K562 (cell line): Measurements from ENCODE around the gene LRIT1. TPM values are rescaled to one million over a fixed set of nuclear protein-coding genes. Genes with fewer than 3 reads are reported as not detected.

Experiments used
- ASH1L ChIP-seq: fragments of 450-650 bp; IDR thresholded peaks from 2 replicates; pipeline ENCODE4 v1.6.1; 2018; ENCODE audit warnings: borderline replicate concordance, mild to moderate bottlenecking, low read depth; ENCODE audit not compliant: partially characterized antibody
- BCLAF1 ChIP-seq, 2 experiments: fragments of 450-650 bp in 1 of 2; IDR thresholded peaks; 2 replicates each; pipeline ENCODE4 v1.6.1; 2011 to 2017; ENCODE audit warnings: low read depth in 2 of 2, antibody characterized with exemption in 1 of 2, borderline replicate concordance in 1 of 2, low read length in 1 of 2, mild to moderate bottlenecking in 1 of 2, mixed read lengths in 1 of 2; ENCODE audit not compliant: control insufficient read depth in 1 of 2
- BRD9 ChIP-seq: fragments of 450-650 bp; IDR thresholded peaks from 2 replicates; pipeline ENCODE4 v1.6.1; 2018; ENCODE audit warnings: low read depth; ENCODE audit not compliant: partially characterized antibody
- CBX3 ChIP-seq, 2 experiments: IDR thresholded peaks; 1 replicate in 1 of 2; 2 replicates in 1 of 2; pipeline ENCODE4 v1.6.1; 2012; ENCODE audit warnings: inconsistent platforms in 2 of 2, low read length in 2 of 2, borderline replicate concordance in 1 of 2, control low read depth in 1 of 2
- CC2D1A ChIP-seq: fragments of 450-650 bp; IDR thresholded peaks from 2 replicates; pipeline ENCODE4 v1.6.1; 2017; ENCODE audit warnings: mild to moderate bottlenecking
- CSDE1 ChIP-seq, 2 experiments: fragments of 450-650 bp; IDR thresholded peaks; 2 replicates each; pipeline ENCODE4 v1.6.1; 2016; ENCODE audit warnings: mild to moderate bottlenecking in 1 of 2
- GTF3C2 ChIP-seq: IDR thresholded peaks from 3 replicates; pipeline ENCODE4 v1.6.1; 2011; ENCODE audit warnings: borderline replicate concordance, mild to moderate bottlenecking, moderate library complexity; ENCODE audit not compliant: insufficient read length; ENCODE audit errors: extremely low read depth
- HMG20A ChIP-seq: fragments of 450-650 bp; formaldehyde crosslinking; conservative IDR thresholded peaks from 2 replicates; pipeline ENCODE4 v1.4.0; 2020; ENCODE audit warnings: mild to moderate bottlenecking, mixed read lengths
- HNRNPH1 ChIP-seq: fragments of 200-400 bp; formaldehyde crosslinking; optimal IDR thresholded peaks from 2 replicates; pipeline ENCODE3; 2017; ENCODE audit warnings: low read depth, mild to moderate bottlenecking, low read length, moderate library complexity
- LEF1 ChIP-seq: fragments of 450-650 bp; IDR thresholded peaks from 2 replicates; pipeline ENCODE4 v1.6.1; 2016; ENCODE audit warnings: mild to moderate bottlenecking
- MLLT1 ChIP-seq, 2 experiments: fragments of 450-650 bp; IDR thresholded peaks; 2 replicates each; pipeline ENCODE4 v1.6.1; 2016
- MTA1 ChIP-seq: fragments of 450-650 bp; IDR thresholded peaks from 2 replicates; pipeline ENCODE4 v1.6.1; 2017; ENCODE audit warnings: borderline replicate concordance
- RHOXF2B ChIP-seq: fragments of 250-450 bp; sonication (Bioruptor Pico); conservative IDR thresholded peaks from 2 replicates; pipeline ENCODE4 v1.5.1; 2021
- SP1 ChIP-seq: sonication (generic); formaldehyde crosslinking; IDR thresholded peaks from 2 replicates; pipeline ENCODE4 v1.8.1; 2022; ENCODE audit warnings: mild to moderate bottlenecking, missing genetic modification reagents
- SPI1 ChIP-seq: IDR thresholded peaks from 2 replicates; pipeline ENCODE4 v1.6.1; 2011; ENCODE audit warnings: low read depth, low read length, control low read depth, borderline replicate concordance
- TAF7 ChIP-seq: fragments of 450-650 bp; IDR thresholded peaks from 2 replicates; pipeline ENCODE4 v1.6.1; 2016; ENCODE audit warnings: missing genetic modification characterization, missing compliant biosample characterization
- ZNF274 ChIP-seq: IDR thresholded peaks from 2 replicates; pipeline ENCODE4 v1.6.1; 2011; ENCODE audit warnings: low read depth, mild to moderate bottlenecking, low read length, moderate library complexity, borderline replicate concordance
- ZNF77 ChIP-seq: fragments of 250-450 bp; sonication (Bioruptor Pico); IDR thresholded peaks from 2 replicates; pipeline ENCODE4 v1.5.0; 2020
- ZNF79 ChIP-seq: fragments of 250-450 bp; sonication (Bioruptor Pico); IDR thresholded peaks from 2 replicates; pipeline ENCODE4 v1.4.0; 2020; ENCODE audit warnings: low read depth, mild to moderate bottlenecking, moderate library complexity
- polyA plus RNA-seq, 8 experiments: library from polyadenylated mRNA; depleted of rRNA in 4 of 8; stranded (reverse) in 5 of 8; unstranded in 3 of 8; fragments of >200 nt; fragmentation: Nextera tagmentation in 2 of 8; fragmentation: Illumina TruSeq in 1 of 8; extraction: Ambion mirVana in 2 of 8; extraction: Trizol in 1 of 8; gene quantifications; 2 replicates each; pipeline versions ENCODE4 v1.2.1 to v1.2.3, GENCODE V29; 2011 to 2014; ENCODE audit warnings: inconsistent platforms in 1 of 8, missing spikeins in 1 of 8
- total RNA-seq, 7 experiments: library from RNA; depleted of rRNA in 6 of 7; stranded (reverse); fragments of >200 nt in 6 of 7; fragmentation: Illumina TruSeq in 2 of 7; extraction: Trizol in 2 of 7; gene quantifications; 2 replicates each; pipeline versions ENCODE4 v1.2.1 to v1.2.3, GENCODE V29; 2011 to 2021; ENCODE audit warnings: low replicate concordance in 1 of 7

LRIT1 gene
- total and polyA plus RNA-seq, 9 of the 15 experiments (the other 6 are each of a cell fraction or from before 2014, with no cell fraction given), result not detected

- no peak for TF ChIP-seq BCLAF1 (IDR thresholded peaks at IDR 0.05; ENCODE audit: borderline replicate concordance in 1 of 2, control insufficient read depth in 1 of 2, low read depth in 2 of 2, low read length in 1 of 2)
- no peak for TF ChIP-seq SPI1
- no peak for TF ChIP-seq ASH1L
- no peak for TF ChIP-seq ZNF274
- TF ChIP-seq HMG20A (CRISPR knock-in tag), result no peak
- TF ChIP-seq TAF7 (tag), result no peak
- TF ChIP-seq ZNF77 (CRISPR knock-in tag), result no peak
- TF ChIP-seq ZNF79 (CRISPR knock-in tag), result no peak
- TF ChIP-seq RHOXF2B (CRISPR knock-in tag), result no peak
- TF ChIP-seq GTF3C2, result no peak
- TF ChIP-seq MTA1, result no peak
- TF ChIP-seq LEF1, result no peak
- peak in 1 of 2 experiments; percentile 95; a peak in 2 of 3 replicates for TF ChIP-seq CBX3 (IDR thresholded peaks at IDR 0.05; ENCODE audit: borderline replicate concordance in 1 of 2, low read length in 2 of 2)
- TF ChIP-seq SP1 (CRISPR knock-in tag), result peak; percentile 44; the same call in 1 of the 2 replicates
- TF ChIP-seq MLLT1 (IDR thresholded peaks at IDR 0.05), result no peak
- TF ChIP-seq HNRNPH1, result no peak
- TF ChIP-seq CC2D1A, result peak; percentile 12; the same call in 1 of the 2 replicates
- TF ChIP-seq CSDE1 (IDR thresholded peaks at IDR 0.05), result no peak
- no peak for TF ChIP-seq BRD9
Observed at GRCh38 chr10:84256510-84257342, 15.4 kb upstream of the LRIT1 start (continued).
